HG03520 (cell line): ENCODE results near the gene ESPL1.

ENCODE experiments used
- ATAC-seq: cut with Tn5 transposase; IDR thresholded peaks from one replicate; pipeline ENCODE4 v1.9.1; 2021; ENCODE audit warnings: mild to moderate bottlenecking, moderate library complexity; ENCODE audit not compliant: unreplicated experiment

The ESPL1 gene

GRCh38 chr12:53230108-53230845, 37.8 kb upstream of the ESPL1 start:
- ATAC-seq: no peak

GRCh38 chr12:53231671-53231920, 36.5 kb upstream of the ESPL1 start:
- no peak for ATAC-seq

GRCh38 chr12:53231921-53232645, 36.0 kb upstream of the ESPL1 start, which contains the start of gene RARG:
RARG (minus strand) TSS chr12:53232209; CDS start chr12:53227545, 4,664 bp downstream.
- no peak for ATAC-seq

- no peak for ATAC-seq
Measured at GRCh38 chr12:53232646-53233461, 35.2 kb upstream of the ESPL1 start.

GRCh38 chr12:53233671-53234121, 34.4 kb upstream of the ESPL1 start:
- no peak for ATAC-seq

GRCh38 chr12:53234271-53234914, 33.7 kb upstream of the ESPL1 start:
- ATAC-seq: no peak

- no peak for ATAC-seq
Measured at GRCh38 chr12:53235164-53235563, 32.9 kb upstream of the ESPL1 start.

- ATAC-seq: no peak
Measured at GRCh38 chr12:53235742-53236442, 32.2 kb upstream of the ESPL1 start.

GRCh38 chr12:53236443-53237111, 31.5 kb upstream of the ESPL1 start:
- ATAC-seq: no peak

- ATAC-seq: no peak
Measured at GRCh38 chr12:53239643-53240258, 28.3 kb upstream of the ESPL1 start.

- ATAC-seq: no peak
Measured at GRCh38 chr12:53241623-53242412, 26.3 kb upstream of the ESPL1 start.

GRCh38 chr12:53244337-53244736, 23.8 kb upstream of the ESPL1 start:
- no peak for ATAC-seq

- no peak for ATAC-seq
Measured at GRCh38 chr12:53245286-53245685, 22.8 kb upstream of the ESPL1 start.

- peak; percentile 74 for ATAC-seq
Measured at GRCh38 chr12:53251477-53252348, 16.4 kb upstream of the ESPL1 start.

- no peak for ATAC-seq
Measured at GRCh38 chr12:53252349-53252916, 15.7 kb upstream of the ESPL1 start.

GRCh38 chr12:53253298-53253697, 14.8 kb upstream of the ESPL1 start:
- no peak for ATAC-seq

- ATAC-seq: no peak
Measured at GRCh38 chr12:53254816-53255545, 13.1 kb upstream of the ESPL1 start.
